ENCODE data around the gene ACAP2.

ACAP2 gene

DNA sequence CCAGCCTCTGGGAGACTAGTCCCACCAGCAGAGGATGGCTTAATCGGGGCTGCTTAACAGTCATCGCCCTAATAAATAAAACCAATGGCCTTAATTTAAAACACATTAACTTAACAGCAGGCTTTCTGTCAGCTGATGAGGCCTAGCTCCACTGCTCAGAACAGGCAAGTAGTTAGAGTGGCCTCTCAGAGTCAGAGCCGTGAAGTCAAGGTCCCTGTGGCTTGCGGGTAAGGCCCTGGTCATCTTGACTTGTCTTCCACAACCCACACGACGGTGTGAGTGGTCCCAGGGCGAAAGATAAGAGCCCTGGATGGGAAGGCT lies 183.7 kb downstream of the ACAP2 start:
- no peak for DNase-seq

DNA sequence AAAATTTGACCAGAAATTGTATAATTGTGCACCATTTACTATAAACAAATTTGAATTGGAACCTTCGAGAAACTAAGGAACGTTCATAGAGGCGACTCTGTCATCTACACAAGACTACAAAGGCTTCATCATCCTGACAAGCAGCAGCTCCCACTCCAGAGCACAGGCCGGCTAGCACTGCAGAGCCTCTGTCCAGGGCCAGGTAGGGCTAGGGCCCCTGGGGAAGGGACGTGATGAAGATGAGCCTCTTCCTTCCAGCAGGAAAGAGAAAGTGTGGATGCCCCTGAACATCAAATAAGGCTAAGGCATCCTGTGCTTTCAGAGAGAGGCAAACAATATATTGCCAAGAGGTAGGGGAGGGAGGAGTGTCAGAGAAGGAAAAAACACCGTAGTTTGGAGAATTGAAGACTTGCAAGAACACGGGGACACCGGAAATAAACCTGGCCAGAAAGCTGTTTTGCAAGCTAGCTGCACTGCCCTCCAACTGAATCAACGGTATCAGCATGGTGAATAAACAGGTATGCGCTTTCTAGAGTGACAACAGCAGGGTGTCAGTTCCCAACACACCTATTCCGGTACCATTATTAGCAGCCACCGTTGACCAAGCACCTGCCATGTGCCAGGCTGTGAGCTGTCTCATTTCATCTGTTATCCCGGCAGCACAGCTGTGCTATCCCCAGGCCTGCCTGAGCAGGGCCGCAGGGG lies 184.2 kb downstream of the ACAP2 start:
- DNase-seq = no peak

DNA sequence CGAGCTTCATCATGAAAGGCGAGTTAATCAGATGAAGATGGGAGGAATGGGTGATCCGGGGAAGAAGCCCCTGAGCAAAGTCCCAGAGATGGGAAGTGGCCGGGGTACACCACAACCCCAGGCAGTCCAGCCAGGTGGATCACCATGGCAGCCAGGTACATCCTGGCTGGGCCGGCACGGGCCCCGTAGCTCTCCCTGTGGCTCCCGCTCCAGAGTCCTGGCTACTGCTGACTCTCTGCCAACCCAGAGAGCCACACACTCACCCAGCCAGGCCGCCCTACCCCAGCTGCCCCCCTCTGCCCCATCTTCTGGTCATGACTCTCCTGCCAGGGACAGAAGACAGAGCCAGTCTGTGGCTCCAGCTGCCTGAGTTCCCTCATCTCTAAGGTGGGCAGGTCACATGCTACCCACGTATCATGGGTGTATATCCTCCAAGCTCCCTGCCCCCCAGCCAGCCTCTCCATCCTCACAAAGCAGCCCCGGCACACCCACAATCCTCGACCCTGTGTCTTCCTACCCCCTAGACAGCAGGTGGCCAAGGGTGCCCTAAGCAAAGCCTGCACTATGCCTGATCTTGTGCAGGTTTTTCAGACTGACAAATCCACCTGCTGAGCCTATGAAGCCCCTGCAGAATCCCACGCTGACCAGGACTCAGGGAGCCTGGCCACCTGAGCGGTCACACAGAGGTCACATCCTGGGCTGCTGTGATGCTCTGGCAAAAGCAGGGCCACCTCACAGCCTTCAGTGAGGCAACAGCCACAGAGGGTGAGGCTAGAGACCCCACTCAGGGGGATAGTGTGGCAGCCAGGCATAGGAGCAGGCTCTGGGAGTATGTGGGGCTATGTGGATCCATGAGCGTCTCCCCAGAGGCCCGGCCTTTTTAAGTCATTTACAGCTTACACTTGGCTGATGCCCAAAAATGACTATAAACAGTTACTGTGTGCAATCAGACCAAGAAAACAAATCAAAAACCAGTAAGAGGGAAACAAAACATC lies 185.1 kb downstream of the ACAP2 start:
- DNase-seq = no peak

DNA sequence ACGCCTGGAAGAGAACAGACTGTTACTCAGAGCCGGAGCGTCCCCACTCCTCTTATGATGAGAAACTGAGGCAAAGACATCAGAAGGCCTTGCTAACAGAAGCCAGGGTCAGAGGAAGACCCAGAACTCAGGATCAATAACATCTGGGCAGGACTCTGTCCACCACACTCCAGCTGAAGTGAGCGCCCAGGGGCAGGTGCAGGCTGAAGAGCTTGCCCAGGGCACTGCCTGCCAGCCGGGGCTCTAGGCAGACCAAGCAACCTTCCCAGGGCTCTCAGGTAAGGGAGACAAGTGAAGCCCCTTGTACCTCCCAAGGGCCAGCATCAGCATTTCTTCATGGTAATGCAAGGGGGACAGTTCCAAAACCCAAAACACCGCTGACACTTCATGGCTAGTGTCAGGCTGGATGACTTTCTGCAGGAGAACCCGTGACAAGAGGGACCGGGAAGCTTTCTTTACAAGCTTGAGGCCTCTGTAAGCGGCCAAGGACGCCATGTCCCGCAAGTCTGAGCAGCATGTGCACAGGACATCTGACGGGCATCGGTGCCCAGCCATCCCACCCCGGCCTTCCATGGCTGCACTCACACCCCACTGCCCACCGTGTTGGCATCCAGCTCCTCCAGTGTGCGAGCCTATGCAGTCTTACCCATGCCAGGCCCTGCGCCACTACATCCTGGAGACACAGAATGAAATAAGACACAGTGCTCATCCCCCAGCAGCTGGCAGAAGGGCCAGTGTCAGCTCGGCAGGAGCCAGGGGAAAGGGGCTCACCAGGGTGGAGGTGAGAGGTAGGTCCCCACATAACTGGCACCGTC lies 186.0 kb downstream of the ACAP2 start:
- no peak for DNase-seq

DNA sequence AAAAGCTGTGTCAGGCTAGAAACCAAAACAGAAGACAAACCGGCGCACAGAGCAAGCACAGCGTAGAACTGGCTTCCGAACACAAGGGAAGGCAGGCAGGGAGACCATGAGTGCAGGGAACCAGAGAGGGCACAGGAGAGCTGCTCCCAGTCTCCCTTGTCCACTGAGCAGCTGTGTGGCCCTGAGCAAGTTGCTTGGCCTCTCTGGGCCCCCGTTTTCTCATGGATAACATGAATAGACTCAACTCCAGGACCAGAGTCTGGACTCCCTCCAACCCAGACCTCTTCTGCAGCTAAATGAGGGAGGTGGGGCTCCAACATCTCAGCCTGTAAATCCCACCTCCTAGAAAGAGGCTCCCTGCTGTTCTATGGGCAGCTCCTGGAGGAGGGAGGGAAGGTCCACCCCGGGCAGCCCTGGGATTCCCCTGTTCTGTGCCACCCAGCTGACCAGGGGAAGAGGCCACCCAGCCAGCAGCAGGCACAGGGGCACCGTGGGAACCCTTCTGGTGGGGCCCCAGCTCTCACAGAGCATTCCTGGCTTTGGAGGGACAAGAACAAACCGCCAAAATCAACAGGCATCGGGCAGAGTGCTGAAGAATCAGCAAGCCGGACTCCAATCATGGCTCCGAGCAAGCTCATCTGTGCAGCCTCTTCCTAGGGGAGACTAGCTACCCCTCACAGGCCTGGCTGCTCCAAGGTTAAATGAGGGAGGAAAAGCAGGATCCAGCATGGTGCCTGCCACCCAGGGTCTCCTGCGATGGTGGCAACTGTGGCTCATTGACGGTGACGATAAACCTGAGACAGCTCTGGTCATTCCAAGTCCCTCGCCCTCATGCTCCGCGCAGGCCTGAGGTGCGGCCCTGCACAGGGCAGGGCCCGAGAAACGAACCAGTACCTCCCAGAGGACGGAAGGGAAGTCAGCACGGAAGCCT lies 187.0 kb downstream of the ACAP2 start:
- DNase-seq = no peak

DNA sequence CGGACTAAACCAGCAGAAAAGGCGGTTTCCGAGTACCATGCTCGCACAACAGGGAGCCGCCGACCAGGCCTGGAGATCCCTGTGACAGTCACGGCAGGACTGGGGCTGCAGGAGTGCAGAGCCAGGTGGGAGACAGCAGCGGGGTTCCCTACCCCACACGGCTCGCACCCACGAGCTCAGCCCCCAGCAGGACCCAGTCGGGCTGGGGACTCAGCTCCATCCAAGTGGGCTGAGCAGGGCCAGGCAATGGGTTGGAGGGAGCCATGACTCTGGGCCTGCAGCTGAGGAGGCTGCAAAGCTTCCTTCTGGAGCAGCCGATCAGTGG lies 187.7 kb downstream of the ACAP2 start:
- no peak for DNase-seq

DNA sequence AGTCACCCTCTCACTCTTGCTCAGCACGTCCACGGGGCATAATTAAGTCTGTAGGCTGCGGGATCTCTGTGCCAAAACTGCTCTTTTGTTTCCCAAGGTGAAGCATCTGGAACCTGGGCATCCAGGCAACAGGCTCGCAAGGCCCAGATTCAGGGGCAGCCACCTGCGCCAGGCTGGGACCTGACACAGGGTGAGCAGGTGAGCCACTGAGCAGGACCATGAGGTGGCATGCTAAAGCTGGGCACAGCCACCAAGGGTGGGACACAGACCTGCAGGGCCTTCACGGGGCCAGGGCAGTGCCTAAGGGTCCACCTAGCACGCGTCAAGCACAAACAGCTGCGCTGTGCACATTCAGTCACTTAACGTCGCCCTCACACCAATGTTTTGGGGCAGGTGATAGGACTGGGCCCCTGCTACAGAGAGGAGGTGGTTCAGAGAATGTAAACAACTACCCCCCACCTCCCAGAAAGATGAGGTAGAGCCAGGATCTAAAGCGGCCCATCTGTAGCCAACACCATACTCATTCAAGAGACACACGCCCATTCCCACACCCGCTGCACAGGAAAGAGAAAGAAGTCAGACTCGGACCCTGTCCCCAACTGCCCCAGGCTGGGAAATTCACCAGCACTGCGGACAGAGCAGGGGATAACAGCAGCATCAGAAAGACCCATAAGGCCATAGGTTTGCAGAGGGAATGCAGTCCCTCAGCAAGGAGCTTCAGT lies 188.2 kb downstream of the ACAP2 start:
- no peak for DNase-seq

DNA sequence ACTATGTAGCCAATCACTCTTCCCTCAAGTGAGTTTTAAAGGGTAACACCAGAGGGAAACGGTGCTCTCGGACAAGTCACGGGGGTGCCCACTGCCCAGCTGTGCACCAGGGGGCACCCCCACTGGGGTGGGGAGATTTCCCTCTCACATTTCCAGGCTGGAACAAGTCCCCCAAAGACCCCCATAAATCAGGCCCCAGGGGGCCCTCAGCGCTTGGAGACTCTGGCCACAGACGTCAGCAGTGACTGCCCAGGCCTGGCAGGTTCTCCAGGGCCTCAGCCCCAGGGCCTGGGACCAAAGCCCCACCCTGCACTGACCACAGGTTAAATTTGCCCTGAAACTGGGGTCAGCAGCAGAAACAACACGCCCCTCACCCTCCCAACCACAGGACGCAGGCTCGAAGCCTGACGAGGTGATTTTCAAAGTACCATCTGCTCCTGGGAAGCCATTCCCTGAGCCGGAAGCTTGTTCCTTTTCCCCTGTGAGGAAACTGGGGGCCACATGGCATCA lies 188.8 kb downstream of the ACAP2 start:
- DNase-seq = no peak

DNA sequence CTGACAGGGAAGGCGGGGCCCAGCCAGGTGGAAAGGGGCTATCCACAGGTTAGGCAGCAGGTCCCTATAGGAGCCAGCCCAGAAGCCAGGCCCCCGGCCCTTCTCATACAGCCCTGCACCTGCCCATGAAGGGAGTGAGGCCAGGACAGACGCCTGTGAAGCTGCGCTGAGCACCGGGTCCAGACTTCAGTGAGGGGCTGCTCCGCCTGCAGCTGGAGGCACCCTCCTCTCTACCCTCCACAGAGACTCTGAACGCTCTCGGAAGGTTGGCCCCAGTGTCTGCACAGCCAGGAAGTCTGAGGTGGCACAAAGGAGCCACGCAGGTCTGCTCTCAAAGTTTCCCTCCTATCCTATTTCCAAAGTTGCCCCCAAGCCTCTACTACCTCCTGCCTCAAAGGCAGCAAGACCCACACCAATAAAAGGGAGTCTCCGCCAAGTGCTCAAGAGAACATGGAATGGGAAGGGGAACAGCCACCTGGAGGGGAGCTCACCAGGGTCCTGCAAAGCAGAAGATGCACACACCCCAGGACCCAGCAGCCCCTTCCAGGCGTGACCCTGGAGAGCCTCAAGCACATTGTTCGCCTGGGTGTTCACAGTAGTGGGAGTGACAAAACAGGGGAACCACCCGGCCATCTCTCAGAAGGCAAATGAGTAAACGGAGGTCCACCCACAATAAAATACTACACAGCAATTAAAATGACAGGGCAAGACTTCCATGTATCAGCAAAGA lies 191.3 kb downstream of the ACAP2 start:
- no peak for DNase-seq

DNA sequence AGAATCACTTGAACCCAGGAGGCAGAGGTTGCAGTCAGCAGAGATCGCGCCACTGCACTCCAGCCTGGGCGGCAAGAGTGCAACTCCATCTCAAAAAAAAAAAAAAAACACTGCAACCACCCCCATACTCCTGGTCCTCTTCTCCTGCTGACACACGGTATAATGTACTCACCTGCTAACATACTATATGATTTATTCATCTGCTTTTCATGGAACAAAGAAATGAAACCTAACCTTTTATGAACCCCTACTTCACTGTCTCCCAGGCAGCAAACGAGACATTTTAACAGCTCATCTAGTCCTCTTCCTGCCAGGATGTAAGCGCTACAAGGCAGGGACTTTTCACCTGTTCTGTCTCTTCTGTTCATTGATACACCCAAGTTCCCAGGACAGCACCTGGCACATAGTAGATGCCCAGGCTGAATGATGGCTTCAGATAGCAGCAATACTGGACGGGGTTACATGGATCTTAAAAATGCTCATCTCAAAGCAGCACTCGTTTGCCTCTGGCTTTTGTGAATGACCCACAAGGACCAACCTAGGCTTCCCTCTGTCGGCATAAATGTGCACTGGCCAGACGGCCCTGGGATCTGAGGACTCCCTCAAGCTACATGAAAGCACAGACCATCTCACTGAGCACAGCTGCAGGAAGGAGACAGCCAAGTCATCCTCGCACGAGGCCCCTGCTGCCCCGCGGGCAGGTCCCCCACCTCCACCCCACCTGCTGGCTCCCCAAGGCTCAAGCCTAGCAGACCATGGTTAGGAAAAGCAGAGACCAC lies 192.2 kb downstream of the ACAP2 start:
- DNase-seq = no peak

DNA sequence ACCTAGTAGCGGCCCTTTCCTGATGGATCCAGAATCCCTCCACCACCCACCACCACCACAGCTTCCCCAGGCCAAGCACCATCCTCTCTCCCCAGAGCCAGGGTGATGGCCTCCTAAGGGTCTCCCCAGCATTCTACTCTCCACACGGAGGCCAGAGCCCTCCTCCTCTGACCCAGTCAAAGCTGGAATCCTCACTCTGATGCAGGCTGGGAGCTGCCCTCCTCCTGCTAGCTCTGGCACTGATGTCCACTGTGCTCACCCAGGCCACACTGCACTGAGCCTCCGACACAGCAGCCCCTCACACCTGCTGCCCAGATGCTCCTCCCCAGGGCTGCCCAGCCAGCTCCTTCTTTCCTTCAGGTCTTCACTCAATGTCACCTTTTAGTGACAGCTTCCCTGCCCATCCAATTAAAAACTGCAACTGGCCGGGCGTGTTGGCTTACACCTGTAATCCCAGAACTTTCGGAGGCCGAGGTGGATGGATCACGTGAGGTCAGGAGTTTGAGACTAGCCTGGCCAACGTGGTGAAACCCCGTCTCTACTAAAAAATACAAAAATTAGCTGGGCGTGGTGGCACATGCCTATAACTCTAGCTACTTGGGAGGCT lies 192.9 kb downstream of the ACAP2 start:
- DNase-seq = no peak

DNA sequence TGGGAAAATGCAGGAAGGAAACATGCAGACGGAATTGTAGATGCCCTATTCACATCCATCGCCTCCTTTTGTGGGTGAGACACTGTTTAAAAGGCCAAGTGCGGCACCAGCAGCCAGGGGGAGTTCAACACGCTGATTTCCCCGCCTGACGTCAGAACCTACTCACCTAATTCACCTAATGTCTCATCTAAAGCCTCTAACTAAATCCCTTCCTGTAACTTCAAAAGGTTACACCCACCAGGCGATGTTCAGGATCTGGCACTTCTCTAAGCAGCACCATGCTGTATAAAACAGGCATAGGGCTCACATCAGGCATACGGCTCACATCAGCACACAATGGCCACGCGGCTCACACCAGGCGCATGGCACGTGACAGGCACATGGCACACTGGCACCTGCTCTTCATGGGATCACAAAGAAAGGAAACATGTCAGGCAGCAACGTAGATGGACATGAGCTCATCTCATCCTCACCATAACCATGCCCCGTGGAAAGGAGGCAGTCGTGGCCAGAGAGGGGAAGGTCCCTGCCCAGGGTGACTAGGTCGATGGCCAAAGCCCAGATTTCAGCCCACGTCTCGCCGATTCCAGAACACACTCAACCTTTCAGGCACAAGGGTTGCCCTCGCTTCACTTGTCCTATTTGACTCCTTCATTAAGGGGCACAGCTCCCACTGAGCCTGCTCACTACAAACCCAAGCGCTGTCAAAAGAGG lies 193.6 kb downstream of the ACAP2 start:
- peak; percentile 23 for DNase-seq

DNA sequence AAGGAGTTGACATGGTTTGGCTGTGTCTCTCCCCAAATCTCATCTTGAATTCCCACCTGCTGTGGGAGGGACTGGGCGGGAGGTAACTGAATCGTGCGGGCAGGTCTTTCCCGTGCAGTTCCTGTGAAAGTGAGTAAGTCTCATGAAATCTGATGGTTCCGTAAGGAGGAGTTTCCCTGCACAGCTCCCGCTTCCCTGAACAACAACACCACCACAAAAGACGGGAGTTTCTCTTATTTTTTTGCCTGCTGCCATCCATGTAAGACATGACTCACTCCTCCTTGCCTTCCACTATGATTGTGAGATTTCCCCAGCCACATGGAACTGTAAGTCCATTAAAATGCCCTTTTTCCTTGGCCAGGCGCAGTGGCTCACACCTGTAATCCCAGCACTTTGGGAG lies 194.5 kb downstream of the ACAP2 start:
- DNase-seq = no peak

DNA sequence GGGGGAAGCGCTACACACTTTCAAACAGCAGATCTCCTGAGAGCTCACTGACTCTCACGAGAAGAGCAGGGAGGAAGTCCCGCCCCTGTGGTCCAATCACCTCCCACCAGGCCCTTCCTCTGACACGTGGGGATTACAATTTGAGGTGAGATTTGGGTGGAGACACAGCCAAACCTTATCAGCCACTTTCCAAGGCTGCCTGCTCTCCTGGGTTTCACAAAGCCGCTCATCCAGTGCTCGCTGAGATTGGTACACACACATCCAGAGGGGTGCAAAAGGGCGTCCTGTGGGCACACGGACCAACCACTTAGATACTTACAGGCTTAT lies 195.0 kb downstream of the ACAP2 start:
- no peak for DNase-seq

DNA sequence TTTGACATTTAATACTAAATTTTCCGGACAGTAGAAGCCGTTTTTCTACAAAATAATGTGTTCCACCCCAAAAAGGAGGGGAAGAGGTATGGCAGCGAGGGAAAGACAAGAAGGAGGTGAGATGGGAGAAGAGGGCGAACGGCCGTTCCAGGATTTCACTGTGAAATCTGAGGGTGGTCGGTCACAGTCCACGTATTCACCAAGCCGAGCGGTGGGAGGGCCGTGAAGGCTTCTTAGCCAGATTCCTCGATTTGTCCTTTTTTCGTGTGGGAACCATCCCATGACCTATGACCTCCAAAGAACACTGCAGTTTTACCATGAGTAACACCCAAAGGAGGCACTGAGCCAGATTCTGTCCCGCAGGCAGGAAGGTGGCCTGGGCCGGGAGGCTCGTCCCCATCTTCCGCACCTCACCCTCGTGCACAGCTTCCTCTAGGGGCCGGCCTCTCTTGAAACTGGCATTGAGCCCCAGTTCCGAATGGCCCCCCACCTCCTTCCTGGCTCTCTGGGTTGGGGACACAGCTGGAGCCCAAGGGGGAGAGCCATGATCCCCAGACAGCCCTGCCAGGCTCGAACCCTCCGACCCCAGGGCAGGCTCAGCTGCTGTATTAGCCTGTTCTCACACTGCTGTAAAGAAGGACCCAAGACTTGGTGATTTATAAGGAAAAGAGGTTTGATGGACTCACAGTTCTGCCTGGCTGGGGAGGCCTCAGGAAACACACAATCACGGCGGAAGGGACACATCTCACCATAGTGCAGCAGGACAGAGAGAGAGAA lies 195.5 kb downstream of the ACAP2 start:
- DNase-seq = no peak

DNA sequence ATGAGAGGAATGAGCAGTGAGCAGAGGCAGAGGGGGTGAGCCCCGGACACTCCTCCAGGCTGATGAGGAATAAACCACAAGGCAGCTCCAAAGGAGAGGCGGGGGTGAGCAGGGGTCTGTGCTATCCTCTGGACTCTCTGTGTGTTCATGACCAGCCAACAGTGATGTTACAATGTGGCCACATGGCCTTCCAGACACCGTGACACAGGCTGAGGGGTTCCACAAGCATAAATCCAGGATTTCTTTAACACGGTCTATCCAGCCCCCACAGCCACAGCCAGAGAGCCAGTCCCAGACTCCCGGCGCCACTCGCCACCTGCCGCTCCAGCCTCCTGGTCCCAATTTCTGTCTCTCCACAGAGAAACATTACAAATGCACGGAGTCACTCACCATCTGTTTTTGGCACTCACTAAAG lies 196.2 kb downstream of the ACAP2 start:
- no peak for DNase-seq

DNA sequence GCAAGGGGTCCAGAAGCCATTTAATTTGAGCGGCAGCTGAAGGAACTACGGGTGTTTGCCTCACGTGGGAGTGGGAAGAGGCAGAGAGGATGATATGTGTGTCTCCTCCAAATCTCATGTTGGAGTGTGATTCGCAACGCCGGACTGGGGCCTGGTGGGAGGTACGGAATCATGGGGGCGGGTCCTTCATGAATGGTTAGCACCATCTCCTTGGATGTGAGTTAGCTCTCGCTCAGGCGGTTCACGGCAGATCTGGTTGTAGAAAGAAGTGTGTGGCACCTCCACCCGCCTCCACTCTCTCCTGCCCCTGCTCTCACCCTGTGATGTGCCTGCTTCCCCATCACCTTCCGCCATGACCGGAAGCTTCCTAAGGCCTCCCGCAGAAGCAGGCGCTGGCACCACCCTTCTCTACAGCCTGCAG lies 197.3 kb downstream of the ACAP2 start:
- no peak for DNase-seq
